Endothelial cell of umbilical vein (primary cell): ENCODE measurements around the gene EED.

Source experiments
- CTCF ChIP-seq, 2 donors: IDR thresholded peaks; 1 replicate in 1 of 2; 2 replicates in 1 of 2; pipeline ENCODE4 v1.5.1; 2011; ENCODE audit warnings: low read length in 2 of 2, mild to moderate bottlenecking in 2 of 2, moderate library complexity in 2 of 2, control low read depth in 1 of 2, inconsistent platforms in 1 of 2, low read depth in 1 of 2; ENCODE audit not compliant: insufficient read depth in 1 of 2; ENCODE audit errors: extremely low read depth in 1 of 2
- EZH2 ChIP-seq: IDR thresholded peaks from 2 replicates; pipeline ENCODE4 v1.6.1; 2012; ENCODE audit warnings: borderline replicate concordance, low read depth, mild to moderate bottlenecking, moderate library complexity, low read length, inconsistent platforms; ENCODE audit not compliant: severe bottlenecking
- MYC ChIP-seq: IDR thresholded peaks from one replicate; pipeline ENCODE4 v1.6.1; 2011; ENCODE audit warnings: mild to moderate bottlenecking, low read depth, low read length
- POLR2A ChIP-seq: IDR thresholded peaks from 2 replicates; pipeline ENCODE4 v1.6.1; 2012; ENCODE audit warnings: low read depth, mild to moderate bottlenecking, control low read depth, low read length

GRCh38 chr11:86219311-86220193 lies 25.0 kb upstream of the EED start:
- no peak for TF ChIP-seq CTCF (IDR thresholded peaks at IDR 0.05; ENCODE audit: extremely low read depth in 1 of 2, insufficient read depth in 1 of 2, low read depth in 1 of 2, low read length in 2 of 2)
- TF ChIP-seq MYC = no peak
- no peak for TF ChIP-seq POLR2A
- no peak for TF ChIP-seq EZH2
